Measurements from ENCODE around the gene KRT2.

KRT2 gene

GRCh38 chr12:52695039-52695438 lies 43.0 kb upstream of the KRT2 start:
- no peak overlapping the region for H3K4me3 ChIP-seq (ENCODE audit: low read depth, low read length)
- TF ChIP-seq CTCF (IDR thresholded peaks at IDR 0.05; ENCODE audit: borderline replicate concordance, insufficient read depth, low read depth, low read length): no peak

- TF ChIP-seq CTCF (IDR thresholded peaks at IDR 0.05; ENCODE audit: borderline replicate concordance, insufficient read depth, low read depth, low read length): no peak
- H3K4me3 ChIP-seq (ENCODE audit: low read depth, low read length): no peak overlapping the region
Observed at GRCh38 chr12:52694151-52694550, 42.1 kb upstream of the KRT2 start.

- no peak overlapping the region for H3K4me3 ChIP-seq (ENCODE audit: low read depth, low read length)
- no peak for TF ChIP-seq CTCF (IDR thresholded peaks at IDR 0.05; ENCODE audit: borderline replicate concordance, insufficient read depth, low read depth, low read length)
Observed at GRCh38 chr12:52693261-52693660, 41.2 kb upstream of the KRT2 start.

DNA sequence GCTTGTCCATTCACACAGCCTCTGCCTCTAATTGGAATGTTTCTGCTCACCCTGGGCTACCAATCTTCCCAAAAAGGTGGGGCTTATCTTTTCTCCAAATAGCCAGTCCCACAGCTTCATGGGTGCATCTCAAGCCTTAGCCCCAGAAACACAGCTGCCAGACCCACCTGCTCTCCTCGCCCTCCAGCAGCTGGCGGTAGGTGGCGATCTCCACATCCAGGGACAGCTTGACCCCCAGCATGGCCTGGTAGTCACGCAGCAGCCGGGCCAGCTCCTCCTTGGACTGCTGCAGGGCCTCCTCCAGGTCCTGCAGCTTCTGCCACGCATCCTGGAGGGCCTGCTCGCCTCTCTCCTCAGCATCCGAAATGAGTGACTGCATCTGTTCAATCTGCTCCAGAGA lies 40.2 kb upstream of the KRT2 start:
- no peak for TF ChIP-seq CTCF (IDR thresholded peaks at IDR 0.05; ENCODE audit: borderline replicate concordance, insufficient read depth, low read depth, low read length)
- no peak overlapping the region for H3K4me3 ChIP-seq (ENCODE audit: low read depth, low read length)

DNA sequence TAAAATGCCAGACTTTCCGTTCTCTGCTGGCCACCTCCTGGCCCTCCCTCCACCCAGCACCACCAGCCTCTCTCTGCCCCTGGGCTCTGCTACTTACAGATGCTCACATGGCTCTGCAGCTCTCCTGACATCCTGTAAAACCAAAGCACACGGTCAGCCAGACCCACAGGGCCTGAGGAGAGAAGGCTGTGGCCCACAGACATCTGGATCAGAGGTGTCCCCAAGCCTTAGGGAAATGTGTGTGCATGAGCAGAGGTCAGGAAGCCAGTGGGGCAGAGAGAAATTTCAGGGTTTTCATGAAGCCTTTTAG lies 39.8 kb upstream of the KRT2 start:
- no peak overlapping the region for H3K4me3 ChIP-seq (ENCODE audit: low read depth, low read length)
- no peak for TF ChIP-seq CTCF (IDR thresholded peaks at IDR 0.05; ENCODE audit: borderline replicate concordance, insufficient read depth, low read depth, low read length)

DNA sequence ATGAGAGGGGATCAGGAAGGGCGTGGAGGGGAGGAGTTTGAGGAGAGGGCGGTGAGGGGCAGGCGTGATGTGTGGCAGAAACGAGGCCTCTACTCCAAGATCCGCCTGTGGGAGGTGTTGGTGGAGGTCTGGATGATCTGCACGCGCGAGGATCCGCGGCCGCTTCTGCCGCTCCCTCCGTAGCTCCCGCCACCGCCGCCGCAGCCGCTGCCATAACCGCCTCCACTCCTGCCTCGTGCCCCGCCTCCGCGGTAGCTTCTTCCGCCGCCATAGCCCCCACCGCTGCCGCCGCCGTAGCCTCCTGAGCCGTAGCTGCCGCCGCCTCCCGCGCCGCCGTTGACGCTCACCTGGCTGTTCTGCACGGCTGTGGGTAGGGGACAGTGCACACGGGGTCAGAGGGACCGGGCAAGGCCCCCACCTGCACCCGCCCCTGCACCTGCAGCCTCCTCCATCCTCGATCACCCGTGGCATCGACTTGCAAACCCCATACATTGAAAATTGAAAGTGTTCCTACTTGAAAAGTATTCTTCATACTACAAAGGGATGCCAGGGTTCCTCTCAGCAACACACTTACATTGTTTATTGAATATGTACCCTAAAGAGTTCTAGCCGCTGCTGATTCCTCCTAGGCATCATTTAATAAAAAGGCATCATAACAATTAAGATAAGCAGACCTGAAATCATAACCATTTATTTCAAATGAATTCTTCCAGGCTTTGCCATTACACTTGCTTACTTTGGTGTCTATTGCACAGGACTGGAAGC lies 39.2 kb upstream of the KRT2 start:
- H3K4me3 ChIP-seq (ENCODE audit: low read depth, low read length): no peak overlapping the region

More for the DNA sequence above, 39.2 kb upstream of the KRT2 start:
- TF ChIP-seq CTCF (IDR thresholded peaks at IDR 0.05; ENCODE audit: borderline replicate concordance, insufficient read depth, low read depth, low read length): no peak

Data from GM12875 (cell line).